Heart right ventricle (tissue), 16 donors: ENCODE data around the gene LHPP. TPM values are rescaled to one million over a fixed set of nuclear protein-coding genes. Genes with fewer than 3 reads are reported as not detected.

Source experiments
- ATAC-seq, 8 donors: fragments of 200-7000 bp; cut with Tn5 transposase; one replicate each; pipeline ENCODE4 v1.9.1; 2020; ENCODE audit warnings: mild to moderate bottlenecking in 8 of 8, moderate library complexity in 8 of 8, moderate number of reproducible peaks in 1 of 8
- DNase-seq, 2 donors: peaks; one replicate each; pipeline ENCODE4 v3.0.0-alpha.2; 2020
- H3K27ac ChIP-seq, 10 donors: fragments of 200-600 bp; sonication (generic) in 2 of 10; one replicate each; pipeline versions ENCODE4 v1.5.0 to v1.8.0; 2020 to 2022; ENCODE audit warnings: mild to moderate bottlenecking in 3 of 10
- H3K27me3 ChIP-seq, 7 donors: fragments of 200-600 bp; one replicate each; pipeline ENCODE4 v1.8.0; 2021 to 2022; ENCODE audit warnings: mild to moderate bottlenecking in 2 of 7
- H3K36me3 ChIP-seq, 9 donors: fragments of 200-600 bp; sonication (generic) in 1 of 9; one replicate each; pipeline versions ENCODE4 v1.5.0 to v1.8.0; 2020 to 2022; ENCODE audit warnings: mild to moderate bottlenecking in 2 of 9
- H3K4me1 ChIP-seq, 9 donors: fragments of 200-600 bp; sonication (generic) in 1 of 9; one replicate each; pipeline versions ENCODE4 v1.5.0 to v1.8.0; 2020 to 2022; ENCODE audit warnings: mild to moderate bottlenecking in 4 of 9
- H3K4me3 ChIP-seq, 10 donors: fragments of 200-600 bp; sonication (generic) in 2 of 10; one replicate each; pipeline versions ENCODE4 v1.5.0 to v1.8.0; 2020 to 2022; ENCODE audit warnings: mild to moderate bottlenecking in 7 of 10, moderate library complexity in 2 of 10
- H3K9me3 ChIP-seq, 11 donors: fragments of 200-600 bp in 10 of 11; sonication (generic) in 2 of 11; one replicate each; pipeline versions ENCODE4 v1.5.0 to v1.8.0; 2013 to 2022; ENCODE audit warnings: mild to moderate bottlenecking in 2 of 11, control low read depth in 1 of 11, moderate library complexity in 1 of 11
- WGBS, 2 donors: extraction: QIAGEN DNeasy Blood & Tissue Kit; methylation state at CpG; one replicate each; pipeline ENCODE4 v1.1.7; 2013; ENCODE audit warnings: inconsistent platforms in 1 of 2; 5-methylcytosine and 5-hydroxymethylcytosine counted together
- intact Hi-C, 10 donors: fragments of 100-400 bp; cut with DNase I; formaldehyde crosslinking; loops; one replicate each; pipeline versions ENCODE4 v1.11.1 to v1.14.2; 2022
- polyA plus RNA-seq, 2 donors: library from polyadenylated mRNA; stranded (reverse); fragments of 200-250 nt; gene quantifications; one replicate each; pipeline ENCODE4 v1.2.3, GENCODE V29; 2013
- total RNA-seq, 10 donors: library from RNA; stranded (reverse); fragmentation: NEBNext Ultra II Directional in 3 of 10; extraction: Animal tissue kit (Norgen Biotek cat#: 25700) in 3 of 10; gene quantifications; one replicate each; pipeline versions ENCODE4 v1.2.1 to v1.2.4, GENCODE V29; 2021 to 2023
- TF ChIP-seq, protein P1 (sequence below), 9 donors: fragments of 200-600 bp; sonication (generic) in 2 of 9; IDR thresholded peaks; one replicate each; pipeline versions ENCODE4 v1.5.0 to v1.8.0; 2021 to 2022; ENCODE audit warnings: antibody characterized with exemption in 9 of 9, mild to moderate bottlenecking in 5 of 9, moderate library complexity in 1 of 9
- donor health status: Arrhythmogenic right ventricular cardiomyopathy.
- donor health status: ischemic (EF 13 %, LVEDD 7.1; RV severe dilation, severe dysfunction).
- donor health status: healthy with polysubstance abuse.
- donor health status: DM: no; HTN: yes; CAD: no.
- donor health status: DM: no; HTN: no; CAD: no.
- donor health status: ischemic (EF 25% LVEDD 6.9; RV normal size, moderate dysfunction).
- donor health status: ischemic (EF 25% LVEDD 5.7; RV mildly dilated, moderate dysfunction).
- donor health status: healthy.
- donor health status: DM: yes; HTN: yes; CAD: no.
- donor health status: Ischemic cardiomyopathy.
- donor health status: ischemic (EF 35%, LVEDD 5.7; RV mildly dilated, moderate dysfunction).
- donor health status: nonischemic (EF 11% LVEDD 7.7; RV severe dilation, severe dysfunction).
- donor health status: DM: yes; HTN: yes; CAD: no.
- donor health status: PGD.
- donor health status: ischemic (EF 29% LVEDD 5.4; RV normal size, mild dysfunction).
- donor health status: nonischemic (EF 23%, LVEDD 6.1; RV moderate dilation, normal function).

Gene LHPP
- total and polyA plus RNA-seq, 12 donors, result 4.2 to 20.5 (median 11.7) TPM

- TF ChIP-seq, protein P1, sequence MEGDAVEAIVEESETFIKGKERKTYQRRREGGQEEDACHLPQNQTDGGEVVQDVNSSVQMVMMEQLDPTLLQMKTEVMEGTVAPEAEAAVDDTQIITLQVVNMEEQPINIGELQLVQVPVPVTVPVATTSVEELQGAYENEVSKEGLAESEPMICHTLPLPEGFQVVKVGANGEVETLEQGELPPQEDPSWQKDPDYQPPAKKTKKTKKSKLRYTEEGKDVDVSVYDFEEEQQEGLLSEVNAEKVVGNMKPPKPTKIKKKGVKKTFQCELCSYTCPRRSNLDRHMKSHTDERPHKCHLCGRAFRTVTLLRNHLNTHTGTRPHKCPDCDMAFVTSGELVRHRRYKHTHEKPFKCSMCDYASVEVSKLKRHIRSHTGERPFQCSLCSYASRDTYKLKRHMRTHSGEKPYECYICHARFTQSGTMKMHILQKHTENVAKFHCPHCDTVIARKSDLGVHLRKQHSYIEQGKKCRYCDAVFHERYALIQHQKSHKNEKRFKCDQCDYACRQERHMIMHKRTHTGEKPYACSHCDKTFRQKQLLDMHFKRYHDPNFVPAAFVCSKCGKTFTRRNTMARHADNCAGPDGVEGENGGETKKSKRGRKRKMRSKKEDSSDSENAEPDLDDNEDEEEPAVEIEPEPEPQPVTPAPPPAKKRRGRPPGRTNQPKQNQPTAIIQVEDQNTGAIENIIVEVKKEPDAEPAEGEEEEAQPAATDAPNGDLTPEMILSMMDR (IDR thresholded peaks at IDR 0.05), result no peak
- H3K4me1 ChIP-seq, result no peaks in the 10 kb centered on the region
- ATAC-seq, result peak in 1 of 8 donors; percentile 16
- 92 to 93% methylated on average over 27 of the region's 27 CpGs for WGBS, 2 donors
- H3K27me3 ChIP-seq, result no peaks in the 10 kb centered on the region
- no peak for DNase-seq
- no peak overlapping the region for H3K4me3 ChIP-seq
- intact Hi-C loops, result no loop called here
- no peaks in the 10 kb centered on the region for H3K36me3 ChIP-seq
- no peaks in the 10 kb centered on the region for H3K9me3 ChIP-seq
- no peak overlapping the region for H3K27ac ChIP-seq
Observed at GRCh38 chr10:124509880-124510632, 48.4 kb downstream of the LHPP start.

DNA sequence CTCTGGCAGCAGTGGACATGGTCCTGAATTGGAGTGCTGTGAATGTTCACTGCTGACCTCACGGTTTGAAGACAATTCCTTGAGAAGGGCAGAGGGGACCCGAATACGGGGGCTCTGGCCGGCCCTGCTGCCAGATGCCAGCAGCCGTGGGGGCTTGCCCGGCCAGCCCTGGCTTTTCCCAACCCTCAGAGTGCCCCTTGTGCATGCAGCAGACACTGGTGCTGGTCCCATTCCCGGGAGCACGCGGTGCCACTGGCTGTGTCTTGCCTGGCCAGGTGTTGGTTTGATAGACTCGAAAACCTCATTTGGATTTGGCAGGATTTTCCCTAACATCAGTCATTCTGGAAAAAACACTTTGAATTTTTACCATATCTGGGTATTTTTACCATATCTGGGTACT lies 49.1 kb downstream of the LHPP start:
- Histone ChIP-seq H3K36me3 (no peaks in the 10 kb centered on the region), H3K27me3 (no peaks in the 10 kb centered on the region), H3K27ac (no peak overlapping the region), H3K9me3 (no peaks in the 10 kb centered on the region), H3K4me1 (no peaks in the 10 kb centered on the region), H3K4me3 (no peak overlapping the region)
- TF ChIP-seq, protein P1 (IDR thresholded peaks at IDR 0.05), result no peak
- 92 to 93% methylated on average over 10 of the region's 10 CpGs for WGBS, 2 donors
- DNase-seq (no peak), ATAC-seq (no peak)
- intact Hi-C loops, result no loop called here

DNA sequence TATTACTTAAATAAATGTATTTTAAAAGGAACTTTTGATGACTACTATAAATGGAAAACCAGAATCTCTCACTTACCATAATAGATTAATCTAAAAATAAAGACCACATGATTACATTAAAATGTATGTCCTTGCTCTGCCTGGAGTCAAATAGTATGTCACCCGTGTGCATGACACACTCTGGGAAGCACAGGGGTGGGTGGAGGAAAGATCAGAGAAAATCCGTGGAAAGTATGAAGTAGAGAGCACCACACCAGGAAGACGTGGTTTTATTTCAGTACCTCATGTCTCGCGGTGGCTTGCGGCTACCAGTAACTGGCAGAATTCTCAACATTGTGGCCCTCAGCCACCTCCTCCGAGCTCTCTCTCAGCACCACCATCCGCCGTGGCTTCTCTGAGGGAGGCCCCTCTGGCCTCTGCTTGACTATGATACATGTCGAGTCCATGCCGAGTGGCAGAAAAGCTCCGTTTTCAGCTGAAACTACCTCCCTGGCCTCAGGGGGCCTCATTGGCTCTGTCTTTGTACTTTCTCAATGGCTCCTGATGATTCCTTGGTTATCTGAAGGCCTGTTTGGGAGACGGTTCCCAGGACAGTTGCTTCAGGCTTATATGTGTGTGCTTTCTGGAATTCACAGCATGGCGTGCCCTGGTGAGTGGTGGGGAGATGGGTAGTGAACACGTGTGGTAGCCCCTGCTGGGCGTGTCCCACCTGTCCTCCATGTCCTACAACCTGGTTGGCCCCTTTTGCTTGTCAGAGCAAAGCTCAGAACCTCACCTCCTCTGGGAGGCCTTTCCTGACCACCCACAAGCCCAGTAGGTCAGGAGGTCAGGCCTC lies 49.8 kb downstream of the LHPP start:
- ATAC-seq (no peak), DNase-seq (no peak)
- Histone ChIP-seq H3K9me3 (no peaks in the 10 kb centered on the region), H3K4me3 (no peak overlapping the region), H3K36me3 (no peaks in the 10 kb centered on the region), H3K27ac (no peak overlapping the region), H3K27me3 (no peaks in the 10 kb centered on the region), H3K4me1 (no peaks in the 10 kb centered on the region)
- WGBS, 2 donors, result 90 to 93% methylated on average over 16 of the region's 16 CpGs
- TF ChIP-seq, protein P1 (IDR thresholded peaks at IDR 0.05), result no peak
- intact Hi-C loops, result no loop called here

GRCh38 chr10:124512040-124512428 lies 50.4 kb downstream of the LHPP start:
- H3K36me3 ChIP-seq, result no peaks in the 10 kb centered on the region
- no peaks in the 10 kb centered on the region for H3K9me3 ChIP-seq
- DNase-seq (no peak), ATAC-seq (no peak)
- no peak overlapping the region for H3K4me3 ChIP-seq
- TF ChIP-seq, protein P1 (IDR thresholded peaks at IDR 0.05), result no peak
- 91 to 95% methylated on average over 8 of the region's 8 CpGs for WGBS, 2 donors
- H3K27me3 ChIP-seq, result no peaks in the 10 kb centered on the region
- no peaks in the 10 kb centered on the region for H3K4me1 ChIP-seq
- no peak overlapping the region for H3K27ac ChIP-seq
- intact Hi-C loops, result no loop called here
